Measurements from ENCODE around the gene PPP1R1A.
A peak's percentile ranks its signal among the peaks of the same experiment; 100 is the strongest.

Gene PPP1R1A

GRCh38 chr12:54571193-54572188 lies 17.0 kb downstream of the PPP1R1A start:
- H3K4me1 Mint-ChIP-seq (ENCODE audit: low read depth) = no peaks in the 10 kb centered on the region
- peaks cover 72% of the 10 kb centered on the region for H3K36me3 Mint-ChIP-seq (ENCODE audit: low read depth)
- H3K4me3 Mint-ChIP-seq = no peak overlapping the region
- no peak for DNase-seq
- no peaks in the 10 kb centered on the region for H3K27me3 Mint-ChIP-seq
- H3K27ac Mint-ChIP-seq = peak overlapping the region; percentile 22
- H3K9me3 Mint-ChIP-seq = no peaks in the 10 kb centered on the region

GRCh38 chr12:54569995-54570528 lies 18.4 kb downstream of the PPP1R1A start:
- Mint-ChIP-seq H3K4me1 (ENCODE audit: low read depth) (no peaks in the 10 kb centered on the region), H3K27me3 (no peaks in the 10 kb centered on the region), H3K36me3 (ENCODE audit: low read depth) (peaks cover 59% of the 10 kb centered on the region), H3K27ac (no peak overlapping the region), H3K9me3 (no peaks in the 10 kb centered on the region), H3K4me3 (no peak overlapping the region)
- no peak for DNase-seq

- peaks cover 56% of the 10 kb centered on the region for H3K36me3 Mint-ChIP-seq (ENCODE audit: low read depth)
- H3K9me3 Mint-ChIP-seq = no peaks in the 10 kb centered on the region
- H3K4me3 Mint-ChIP-seq = no peak overlapping the region
- DNase-seq = no peak
- H3K27ac Mint-ChIP-seq = no peak overlapping the region
- H3K27me3 Mint-ChIP-seq = no peaks in the 10 kb centered on the region
- no peaks in the 10 kb centered on the region for H3K4me1 Mint-ChIP-seq (ENCODE audit: low read depth)
These were observed 19.4 kb downstream of the PPP1R1A start for GRCh38 chr12:54569072-54569471.

DNA sequence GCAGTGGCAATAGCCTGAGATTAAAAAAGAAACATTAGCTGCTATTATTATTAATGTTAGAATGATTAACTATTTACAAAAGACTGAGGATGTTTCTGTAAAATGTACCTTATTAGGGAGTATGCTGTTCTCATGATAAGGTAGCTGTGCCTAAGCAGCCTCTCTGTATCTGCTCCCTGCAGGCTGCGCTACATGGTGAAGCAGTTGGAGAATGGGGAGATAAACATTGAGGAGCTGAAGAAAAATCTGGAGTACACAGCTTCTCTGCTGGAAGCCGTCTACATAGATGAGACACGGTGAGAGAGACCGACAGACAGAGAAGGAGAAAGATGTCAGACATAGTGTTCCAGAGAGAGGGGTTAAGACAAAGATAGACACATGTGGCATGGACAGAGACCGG lies 21.7 kb downstream of the PPP1R1A start:
- DNase-seq = no peak
- Mint-ChIP-seq H3K27me3 (no peaks in the 10 kb centered on the region), H3K4me3 (no peak overlapping the region), H3K27ac (no peak overlapping the region), H3K9me3 (no peaks in the 10 kb centered on the region), H3K4me1 (ENCODE audit: low read depth) (peaks cover 6% of the 10 kb centered on the region), H3K36me3 (ENCODE audit: low read depth) (peaks cover 35% of the 10 kb centered on the region)

GRCh38 chr12:54565986-54566544 lies 22.4 kb downstream of the PPP1R1A start:
- H3K4me1 Mint-ChIP-seq (ENCODE audit: low read depth) = peaks cover 13% of the 10 kb centered on the region
- H3K27ac Mint-ChIP-seq = no peak overlapping the region
- H3K9me3 Mint-ChIP-seq = no peaks in the 10 kb centered on the region
- H3K4me3 Mint-ChIP-seq = no peak overlapping the region
- no peaks in the 10 kb centered on the region for H3K27me3 Mint-ChIP-seq
- H3K36me3 Mint-ChIP-seq (ENCODE audit: low read depth) = peaks cover 29% of the 10 kb centered on the region
- no peak for DNase-seq

GRCh38 chr12:54565310-54565985 lies 23.0 kb downstream of the PPP1R1A start:
- Mint-ChIP-seq H3K27ac (no peak overlapping the region), H3K4me3 (no peak overlapping the region), H3K36me3 (ENCODE audit: low read depth) (peaks cover 23% of the 10 kb centered on the region), H3K27me3 (no peaks in the 10 kb centered on the region), H3K9me3 (no peaks in the 10 kb centered on the region), H3K4me1 (ENCODE audit: low read depth) (peaks cover 19% of the 10 kb centered on the region)
- no peak for DNase-seq

DNA sequence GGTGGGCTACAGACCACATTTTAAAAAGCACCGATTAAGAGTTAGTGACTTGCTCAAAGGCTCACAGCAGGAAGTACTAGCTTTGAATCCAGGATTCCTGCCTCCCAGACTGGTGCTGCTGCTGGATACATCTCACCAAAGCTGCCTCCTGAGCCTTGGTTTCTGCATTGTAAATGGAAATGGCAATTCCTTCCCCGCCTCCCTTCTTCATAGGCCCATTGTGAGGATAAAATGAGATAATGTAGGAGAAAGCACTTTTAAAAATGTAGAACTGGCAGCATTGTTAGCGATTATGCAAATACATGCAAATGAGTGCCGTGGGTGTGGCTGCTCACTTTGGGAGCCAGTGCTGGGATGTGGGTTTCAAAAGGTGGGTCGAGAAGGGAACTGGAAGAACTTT lies 23.7 kb downstream of the PPP1R1A start:
- no peaks in the 10 kb centered on the region for H3K27me3 Mint-ChIP-seq
- H3K36me3 Mint-ChIP-seq (ENCODE audit: low read depth) = peaks cover 16% of the 10 kb centered on the region
- peaks cover 26% of the 10 kb centered on the region for H3K4me1 Mint-ChIP-seq (ENCODE audit: low read depth)
- H3K9me3 Mint-ChIP-seq = no peaks in the 10 kb centered on the region
- no peak for DNase-seq
- H3K4me3 Mint-ChIP-seq = no peak overlapping the region
- H3K27ac Mint-ChIP-seq = no peak overlapping the region

DNA sequence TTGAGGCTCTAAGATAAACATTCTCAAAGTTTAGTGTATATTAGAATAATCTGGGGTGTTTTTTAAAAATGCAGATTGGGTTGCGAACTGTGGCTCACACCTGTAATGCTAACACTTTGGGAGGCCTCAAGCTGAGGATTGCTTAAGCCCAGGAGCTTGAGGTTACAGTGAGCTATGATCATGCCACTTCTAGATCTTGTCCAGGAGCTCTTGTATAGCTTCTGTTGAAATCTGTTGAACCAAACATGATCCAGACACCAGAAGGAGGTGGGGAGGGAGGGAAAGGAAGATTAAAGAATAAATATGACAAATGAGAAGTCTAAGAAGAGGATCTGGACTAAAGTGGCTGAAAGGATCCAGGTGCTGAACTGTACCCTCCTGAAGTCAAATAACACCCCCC lies 24.7 kb downstream of the PPP1R1A start:
- H3K27ac Mint-ChIP-seq = no peak overlapping the region
- H3K4me1 Mint-ChIP-seq (ENCODE audit: low read depth) = peaks cover 31% of the 10 kb centered on the region
- H3K27me3 Mint-ChIP-seq = no peaks in the 10 kb centered on the region
- no peak for DNase-seq
- H3K36me3 Mint-ChIP-seq (ENCODE audit: low read depth) = peaks cover 7% of the 10 kb centered on the region
- H3K9me3 Mint-ChIP-seq = no peaks in the 10 kb centered on the region
- no peak overlapping the region for H3K4me3 Mint-ChIP-seq

DNA sequence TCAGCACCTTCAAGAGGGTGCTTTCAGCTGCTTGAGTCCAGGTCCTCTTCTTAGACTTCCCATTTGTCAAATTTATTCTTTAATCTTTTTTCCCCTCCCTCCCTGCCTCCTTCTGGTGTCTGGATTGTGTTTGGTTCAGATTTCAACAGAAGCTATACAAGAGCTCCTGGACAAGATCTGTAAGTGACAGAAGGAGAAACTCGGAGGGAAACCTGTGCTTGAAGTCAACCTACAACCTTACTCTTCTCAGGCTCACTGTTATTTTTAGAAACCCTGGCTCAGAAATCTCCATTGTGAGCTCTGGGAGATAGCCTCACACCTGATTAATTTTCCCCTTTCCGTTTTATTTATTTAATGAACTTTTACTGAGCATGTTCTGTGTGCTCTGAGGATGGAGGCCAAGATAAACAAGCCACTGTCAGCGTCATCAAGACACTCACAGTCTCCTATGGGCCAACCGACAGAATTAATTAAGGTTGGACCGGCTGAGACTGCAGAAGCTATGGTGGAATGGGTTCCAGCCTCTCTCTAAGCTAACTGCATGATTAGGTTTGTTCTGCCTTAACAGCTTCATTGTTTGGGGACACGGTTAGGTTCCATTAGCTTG lies 25.6 kb downstream of the PPP1R1A start:
- no peak overlapping the region for H3K4me3 Mint-ChIP-seq
- peaks cover 6% of the 10 kb centered on the region for H3K36me3 Mint-ChIP-seq (ENCODE audit: low read depth)
- H3K27ac Mint-ChIP-seq = no peak overlapping the region
- H3K9me3 Mint-ChIP-seq = no peaks in the 10 kb centered on the region
- H3K4me1 Mint-ChIP-seq (ENCODE audit: low read depth) = peaks cover 31% of the 10 kb centered on the region
- no peak for DNase-seq
- no peaks in the 10 kb centered on the region for H3K27me3 Mint-ChIP-seq

DNA sequence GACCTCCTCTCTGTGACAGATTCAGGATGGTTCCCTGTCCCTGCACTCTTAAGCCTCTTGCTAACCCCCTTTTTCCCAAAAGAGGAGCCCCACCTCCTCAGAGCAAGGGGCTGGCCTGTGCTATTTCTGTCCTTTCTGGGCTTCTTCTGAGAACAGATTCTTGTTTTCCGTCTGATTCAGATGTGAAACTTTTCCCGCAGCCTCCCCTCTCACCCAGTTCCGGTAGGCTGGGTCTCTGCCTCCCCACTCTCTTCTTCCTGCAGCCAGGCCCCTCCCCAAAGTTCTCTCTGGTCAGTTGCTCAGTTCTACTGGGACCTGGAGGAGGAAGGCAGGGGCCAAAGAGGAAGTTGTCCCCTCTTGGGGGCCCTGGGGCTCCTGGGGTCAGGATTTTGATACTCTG lies 27.3 kb downstream of the PPP1R1A start:
- Mint-ChIP-seq H3K4me1 (ENCODE audit: low read depth) (peaks cover 31% of the 10 kb centered on the region), H3K36me3 (ENCODE audit: low read depth) (no peaks in the 10 kb centered on the region), H3K27me3 (no peaks in the 10 kb centered on the region), H3K4me3 (peak overlapping the region; percentile 65), H3K27ac (peak overlapping the region; percentile 83), H3K9me3 (no peaks in the 10 kb centered on the region)
- peak; percentile 56 for DNase-seq

- H3K9me3 Mint-ChIP-seq = no peaks in the 10 kb centered on the region
- no peaks in the 10 kb centered on the region for H3K36me3 Mint-ChIP-seq (ENCODE audit: low read depth)
- peak overlapping the region; percentile 83 for H3K27ac Mint-ChIP-seq
- H3K27me3 Mint-ChIP-seq = no peaks in the 10 kb centered on the region
- peaks cover 31% of the 10 kb centered on the region for H3K4me1 Mint-ChIP-seq (ENCODE audit: low read depth)
- peak; percentile 85 for DNase-seq
- peak overlapping the region; percentile 65 for H3K4me3 Mint-ChIP-seq
These were observed 28.0 kb downstream of the PPP1R1A start for GRCh38 chr12:54560374-54560858.

DNA sequence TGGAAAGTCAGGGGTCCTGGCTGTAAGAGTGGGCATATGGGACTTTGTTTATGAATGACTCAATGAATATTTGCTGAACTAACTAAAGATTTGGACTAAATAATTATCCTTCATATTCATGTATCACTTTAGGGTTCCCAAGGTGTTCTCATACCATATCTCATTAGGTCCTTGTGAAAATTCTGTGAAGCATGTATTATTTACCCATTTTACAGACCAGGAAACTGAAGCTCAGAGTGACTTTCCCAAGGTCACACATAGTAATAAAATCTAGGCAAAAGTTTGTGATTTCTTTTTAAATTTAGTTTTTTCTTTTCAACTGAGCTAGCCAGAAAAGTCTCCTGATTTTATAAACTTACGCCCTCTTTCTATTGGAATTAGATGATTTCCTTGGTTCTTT lies 29.7 kb downstream of the PPP1R1A start:
- no peaks in the 10 kb centered on the region for H3K36me3 Mint-ChIP-seq (ENCODE audit: low read depth)
- H3K27ac Mint-ChIP-seq = no peak overlapping the region
- H3K4me3 Mint-ChIP-seq = no peak overlapping the region
- H3K9me3 Mint-ChIP-seq = no peaks in the 10 kb centered on the region
- peaks cover 31% of the 10 kb centered on the region for H3K4me1 Mint-ChIP-seq (ENCODE audit: low read depth)
- H3K27me3 Mint-ChIP-seq = no peaks in the 10 kb centered on the region
- DNase-seq = no peak

GRCh38 chr12:54558311-54558710 lies 30.1 kb downstream of the PPP1R1A start:
- H3K9me3 Mint-ChIP-seq = no peaks in the 10 kb centered on the region
- no peak overlapping the region for H3K27ac Mint-ChIP-seq
- DNase-seq = no peak
- no peaks in the 10 kb centered on the region for H3K36me3 Mint-ChIP-seq (ENCODE audit: low read depth)
- peaks cover 31% of the 10 kb centered on the region for H3K4me1 Mint-ChIP-seq (ENCODE audit: low read depth)
- H3K4me3 Mint-ChIP-seq = no peak overlapping the region
- no peaks in the 10 kb centered on the region for H3K27me3 Mint-ChIP-seq

- Mint-ChIP-seq H3K27ac (no peak overlapping the region), H3K4me3 (no peak overlapping the region), H3K36me3 (ENCODE audit: low read depth) (no peaks in the 10 kb centered on the region), H3K27me3 (no peaks in the 10 kb centered on the region), H3K9me3 (no peaks in the 10 kb centered on the region), H3K4me1 (ENCODE audit: low read depth) (peaks cover 24% of the 10 kb centered on the region)
- no peak for DNase-seq
These were observed 32.7 kb downstream of the PPP1R1A start for GRCh38 chr12:54555670-54556257.

Data from activated T-cell treated with anti-CD3 and anti-CD28 coated beads, Interleukin-2, amount 50 U/mL, for 24 hours (primary cell).